Activated T-helper 1 cell treated with anti-CD3 and anti-CD28 coated beads, Interleukin-2, amount 50 U/mL, for 16 hours (primary cell): ENCODE results near the gene C1QBP.
A peak's percentile ranks its signal among the peaks of the same experiment; 100 is the strongest.
"Not testable (repeated sequence)": the region's sequence is repeated elsewhere in the genome, so short reads cannot be mapped to it uniquely, and the experiment has no call there.

Experiments
- DNase-seq, 2 donors: peaks; one replicate each; pipeline ENCODE4 v3.0.0-alpha.2; 2020; ENCODE audit warnings: low read depth in 1 of 2, low spot score in 1 of 2

Gene C1QBP

GRCh38 chr17:5438716-5439445, at the start of gene C1QBP:
C1QBP (minus strand) TSS chr17:5439155; CDS start chr17:5439073, 82 bp downstream.
- peak; percentile 87 to 90 for DNase-seq

GRCh38 chr17:5488752-5489151, 49.8 kb upstream of the C1QBP start:
- DNase-seq: no peak

GRCh38 chr17:5486206-5487124, 47.5 kb upstream of the C1QBP start, which contains the start of gene MIS12:
MIS12 (plus strand) TSS chr17:5486566; CDS start chr17:5488863, 2,297 bp downstream.
- DNase-seq: peak; percentile 94

GRCh38 chr17:5485270-5486205, 46.6 kb upstream of the C1QBP start, which contains the start of gene DERL2:
DERL2 (minus strand) TSS chr17:5486178; CDS start chr17:5486161, 17 bp downstream.
- no peak for DNase-seq

DNA sequence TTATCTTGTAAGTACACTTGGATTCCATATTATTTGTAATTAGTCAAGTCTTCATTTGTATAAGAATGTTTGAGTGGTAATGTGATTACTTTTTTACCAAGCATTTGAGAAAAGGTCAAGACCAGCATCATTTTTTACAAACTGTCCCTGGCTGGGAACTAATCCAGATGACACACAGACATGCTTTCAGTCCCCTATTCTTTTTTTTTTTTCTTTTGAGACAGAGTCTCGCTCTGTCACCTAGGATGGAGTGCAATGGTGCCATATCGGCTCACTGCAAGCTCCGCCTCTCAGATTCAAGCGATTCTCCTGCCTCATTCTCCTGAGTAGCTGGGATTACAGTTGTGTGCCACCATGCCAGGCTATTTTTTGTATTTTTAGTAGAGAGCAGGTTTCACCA, 42.5 kb upstream of the C1QBP start:
- no peak for DNase-seq

DNA sequence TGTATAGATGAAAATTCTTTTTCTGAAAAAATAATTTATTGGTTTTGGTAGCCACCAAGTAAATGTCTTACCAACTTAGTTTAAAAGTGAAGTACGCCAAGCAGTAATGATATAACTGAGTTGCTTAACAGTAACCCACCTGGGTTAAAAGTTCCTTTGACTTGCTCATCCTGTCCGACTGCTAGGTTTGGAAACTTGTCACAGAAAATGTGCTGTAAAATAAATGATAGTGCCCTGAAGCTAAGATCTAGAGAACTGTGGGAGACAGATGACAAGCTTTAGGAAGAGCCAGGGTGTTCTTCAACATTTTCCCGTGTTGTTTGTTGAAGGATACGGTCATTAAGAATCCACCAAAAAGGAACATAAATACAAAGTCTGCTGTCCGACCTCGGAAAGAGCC, 42.0 kb upstream of the C1QBP start:
- no peak for DNase-seq

- no peak for DNase-seq
Observed at GRCh38 chr17:5478992-5479391, 40.0 kb upstream of the C1QBP start.

DNA sequence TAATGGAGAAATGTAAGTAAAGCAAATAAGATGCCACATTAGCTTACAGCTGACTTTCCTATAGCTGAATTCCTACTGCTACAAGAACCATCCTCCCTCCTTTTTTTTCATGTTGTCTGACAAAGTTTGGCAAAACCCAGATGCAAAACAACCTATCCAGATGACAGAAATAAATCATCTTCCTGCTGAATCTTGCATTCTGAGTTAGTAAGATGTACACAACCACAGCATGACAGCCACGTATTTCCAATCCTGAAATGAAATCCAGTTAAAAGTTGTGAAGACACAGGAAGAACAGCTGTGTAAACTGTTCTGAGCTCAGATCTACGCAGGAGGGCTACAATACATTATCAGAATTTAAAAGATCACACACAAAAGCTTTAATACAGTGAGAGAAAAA, 35.0 kb upstream of the C1QBP start:
- no peak for DNase-seq

GRCh38 chr17:5472511-5472910, 33.6 kb upstream of the C1QBP start:
- DNase-seq: no peak

- no peak for DNase-seq
Observed at GRCh38 chr17:5468075-5468473, 29.1 kb upstream of the C1QBP start.

- DNase-seq: no peak
Observed at GRCh38 chr17:5467416-5467815, 28.5 kb upstream of the C1QBP start.

DNA sequence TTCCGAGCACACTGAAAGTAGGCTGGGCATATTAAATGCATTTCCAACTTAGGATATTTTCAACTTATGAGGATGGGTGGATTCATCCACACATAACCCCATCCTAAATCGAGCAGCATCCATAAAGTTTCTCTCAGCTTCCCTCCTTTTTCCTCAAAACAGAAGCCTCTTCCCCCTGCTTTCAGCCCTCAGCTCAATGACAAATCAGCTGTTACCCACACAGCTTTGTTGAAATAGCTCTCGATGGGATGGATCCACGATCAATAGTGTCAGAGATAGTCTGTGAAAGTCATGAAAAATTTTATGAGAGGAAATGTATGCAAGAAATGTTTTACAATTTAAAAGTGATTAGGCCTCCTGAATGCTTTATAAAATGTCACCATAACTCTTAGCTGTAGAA, 27.3 kb upstream of the C1QBP start:
- DNase-seq: no peak

DNA sequence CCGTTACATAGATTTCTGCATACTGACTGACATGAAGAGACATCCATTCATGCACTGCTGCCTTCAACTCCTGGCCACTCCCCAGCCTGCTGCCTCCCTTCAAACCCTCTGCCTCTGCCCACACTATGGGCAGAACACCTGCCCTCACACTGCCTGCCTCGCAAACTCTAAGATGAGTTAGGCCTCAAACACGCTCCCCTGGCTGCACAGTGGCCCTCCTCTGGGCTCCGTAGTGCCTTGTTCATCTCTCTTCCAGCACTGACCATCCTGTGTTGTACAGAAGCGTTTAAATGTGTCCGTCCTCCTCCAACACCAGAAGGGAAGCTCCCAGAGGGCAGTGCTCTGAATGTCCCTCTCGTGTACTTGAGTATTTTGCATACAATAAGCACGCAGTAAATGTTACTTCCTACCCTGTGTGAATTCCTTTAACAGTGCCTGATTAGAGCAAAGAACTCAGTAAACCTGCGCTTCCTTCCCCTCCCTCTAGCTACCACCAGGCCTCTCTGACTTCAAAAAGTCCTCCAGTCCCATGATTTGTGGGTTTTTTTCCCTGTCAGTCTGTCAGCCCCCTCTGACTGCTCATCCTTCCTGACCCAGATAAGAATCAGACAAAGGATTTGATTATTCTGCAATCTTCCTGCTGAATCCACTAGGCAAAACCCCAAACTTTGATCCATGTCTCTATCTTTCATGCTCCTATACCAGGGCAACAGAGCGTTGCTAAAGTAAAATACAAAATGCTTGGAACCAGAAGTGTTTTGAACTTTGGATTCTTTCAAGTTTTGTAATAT, 26.0 kb upstream of the C1QBP start:
- DNase-seq: no peak

GRCh38 chr17:5446786-5447185, 7.8 kb upstream of the C1QBP start:
- no peak for DNase-seq

GRCh38 chr17:5444209-5444608, 5.3 kb upstream of the C1QBP start:
- no peak for DNase-seq

- DNase-seq: no peak
Observed at GRCh38 chr17:5443728-5444127, 4.8 kb upstream of the C1QBP start.

- DNase-seq: no peak
Observed at GRCh38 chr17:5439446-5439764, 450 bp upstream of the C1QBP start.

DNA sequence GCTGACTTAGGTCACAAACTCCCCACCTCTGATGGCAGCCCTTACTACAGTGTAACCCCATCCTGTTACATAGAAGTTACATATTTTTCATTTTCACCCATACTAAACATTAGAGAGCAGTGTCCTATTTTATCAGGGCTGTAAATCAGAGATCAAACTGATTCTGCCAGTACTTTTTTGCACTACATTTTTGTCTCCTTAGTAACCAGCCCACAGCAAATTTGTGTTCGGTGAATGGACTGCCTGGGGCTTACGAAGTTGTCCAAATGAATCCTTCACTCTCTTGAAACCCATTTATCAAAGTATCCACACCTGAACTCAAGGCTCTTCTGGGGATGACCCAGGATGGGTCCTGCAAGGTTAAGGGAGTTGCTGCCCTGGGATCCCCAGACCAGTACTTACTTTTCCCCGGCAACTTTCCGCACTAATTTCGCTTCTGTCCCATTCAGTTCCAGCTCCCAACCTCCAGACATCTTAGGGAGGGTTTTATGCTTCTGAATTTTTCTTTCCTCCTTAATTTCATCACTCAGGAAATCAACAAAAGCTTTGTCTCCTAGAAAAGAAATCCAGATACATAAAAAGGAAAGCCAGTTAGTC, 1.1 kb downstream of the C1QBP start:
- DNase-seq: no peak

- not testable (repeated sequence) for DNase-seq
Observed at GRCh38 chr17:5435781-5436315, 3.1 kb downstream of the C1QBP start.

DNA sequence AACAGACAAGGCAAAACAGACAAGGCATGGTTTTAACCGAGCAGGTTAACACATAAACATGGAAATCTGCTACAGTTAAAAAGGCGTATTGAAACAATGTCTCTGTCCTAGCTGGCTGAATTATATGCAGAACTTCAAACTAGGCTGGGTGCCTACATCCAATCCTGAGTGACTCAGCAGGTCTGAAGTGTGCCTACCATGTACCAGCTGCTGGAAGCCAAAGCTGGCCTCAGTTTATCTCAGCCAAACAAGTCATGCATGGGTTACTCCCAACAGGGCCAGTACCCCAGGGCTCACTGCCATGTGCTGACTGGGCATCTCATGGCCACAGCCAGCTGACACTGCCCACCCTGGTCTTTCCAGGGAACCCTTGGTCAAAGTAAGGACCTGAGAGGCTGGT, 4.0 kb downstream of the C1QBP start:
- DNase-seq: no peak
